ENCODE results near the gene TEX11.

The TEX11 gene

DNA sequence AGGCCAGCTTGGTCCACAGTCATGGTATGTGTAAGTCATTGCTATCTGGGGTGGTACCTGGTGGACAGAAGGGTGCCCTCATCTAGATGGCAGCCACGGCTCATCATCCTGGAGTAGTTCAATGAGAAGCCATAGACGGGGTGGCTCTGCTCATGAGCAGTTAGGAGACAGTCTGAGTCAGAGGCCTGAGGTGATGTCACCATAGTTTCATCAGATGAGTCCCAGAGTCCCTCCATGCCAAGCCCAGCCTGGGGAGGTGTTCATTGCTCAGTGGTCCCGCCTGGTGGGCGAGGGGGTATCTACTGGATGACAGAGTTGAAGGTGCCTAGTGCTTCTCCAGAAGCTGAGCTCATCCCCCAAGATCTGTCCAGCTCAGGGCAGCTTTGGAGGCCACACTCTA is 414.1 kb downstream of the TEX11 start:
- DNase-seq, result peak; percentile 39

DNA sequence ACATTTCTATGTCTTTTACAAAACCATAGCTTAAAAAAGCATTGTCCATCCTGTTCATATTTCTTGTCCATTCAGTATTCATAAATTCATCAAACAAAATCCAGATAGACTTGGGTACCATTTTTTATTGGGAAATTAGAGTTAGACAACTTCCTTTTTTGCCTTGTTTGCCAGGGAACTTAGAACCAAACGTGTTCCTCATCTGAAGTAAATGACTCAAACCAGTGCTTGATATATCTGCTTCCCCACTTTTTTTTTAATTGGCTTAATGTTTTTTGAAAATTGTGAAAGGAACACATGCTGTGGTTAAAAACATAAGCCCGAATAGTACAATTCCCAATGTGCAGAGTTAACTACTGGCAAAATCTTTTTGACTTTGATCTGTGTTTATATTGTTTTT is 419.7 kb downstream of the TEX11 start:
- DNase-seq, result no peak

DNA sequence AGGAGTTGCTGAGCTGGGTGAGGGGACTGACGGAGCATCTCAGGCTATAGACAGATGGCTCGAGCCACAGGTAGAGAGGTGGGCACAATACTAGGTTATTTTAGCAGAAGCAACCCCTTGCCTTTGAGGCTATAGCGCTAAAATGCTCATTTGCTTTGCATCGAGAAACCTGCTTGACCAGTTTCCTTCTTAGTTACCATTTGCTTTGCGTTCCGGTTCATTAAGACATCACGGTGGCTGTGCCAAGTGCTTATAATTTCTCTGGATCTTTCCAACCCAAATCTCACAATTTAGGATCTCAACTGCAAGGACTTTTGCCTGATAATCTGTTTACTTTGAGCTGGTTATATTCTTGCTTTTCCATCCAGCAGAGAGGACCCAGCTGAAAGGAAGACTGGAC is 423.0 kb downstream of the TEX11 start:
- DNase-seq, result peak; percentile 84

GRCh38 chrX:70482300-70482699 is 426.2 kb downstream of the TEX11 start:
- DNase-seq, result no peak

DNA sequence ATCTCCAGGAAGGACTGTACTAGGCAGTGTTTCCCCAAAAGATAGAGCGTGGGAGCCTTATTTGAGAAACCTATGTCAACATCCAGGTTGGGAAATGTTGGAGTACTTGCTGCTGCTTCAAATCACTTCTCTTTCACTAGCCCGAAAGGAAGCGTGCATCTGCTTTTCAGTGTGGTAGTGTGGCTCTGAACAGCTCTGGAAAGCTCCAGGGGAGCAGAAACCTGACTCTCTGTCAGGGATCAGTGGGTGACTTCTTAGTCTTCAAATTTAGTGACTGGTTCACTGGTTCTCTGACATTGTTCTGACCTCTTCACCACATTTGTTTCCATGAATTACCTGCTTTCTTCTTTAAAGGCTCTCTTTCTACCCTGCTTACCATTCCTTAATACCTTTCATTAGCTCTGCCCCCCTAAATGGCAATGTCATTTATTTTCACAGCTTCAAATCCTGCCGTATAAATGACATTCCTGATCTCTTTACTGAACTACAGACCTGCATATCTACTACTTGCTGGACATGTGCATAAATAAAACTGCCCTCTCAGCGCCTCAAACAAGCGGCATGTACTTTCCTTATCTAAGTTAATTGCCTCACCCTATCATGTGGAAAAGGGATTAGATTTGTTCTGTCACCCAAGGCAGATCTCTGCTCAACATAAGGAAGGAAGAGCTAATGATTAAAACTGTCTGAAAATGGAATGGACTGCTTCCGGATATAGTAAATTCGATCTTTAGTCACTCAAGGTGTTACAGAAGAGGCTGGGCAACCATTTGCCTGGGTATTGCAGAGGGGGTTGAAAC is 426.8 kb downstream of the TEX11 start:
- no peak for DNase-seq

- DNase-seq, result no peak
Observed at GRCh38 chrX:70480660-70481018, 427.9 kb downstream of the TEX11 start.

- peak; percentile 44 for DNase-seq
Observed at GRCh38 chrX:70479922-70480659, 428.4 kb downstream of the TEX11 start.

GRCh38 chrX:70479247-70479921 is 429.1 kb downstream of the TEX11 start:
- peak; percentile 45 for DNase-seq

Measured in DMS53 (cell line).